A549 (cell line): Measurements from ENCODE around the gene MLLT3. TPM values are rescaled to one million over a fixed set of nuclear protein-coding genes. Genes with fewer than 3 reads are reported as not detected.

Source experiments
- ATAC-seq, 2 experiments: fragments of 200-7000 bp in 1 of 2; fragments of >200 bp in 1 of 2; cut with Nextera tagmentation in 1 of 2; cut with Tn5 transposase in 1 of 2; 3 replicates each; pipeline versions ENCODE4 v1.8.0 to v1.9.1; 2018 to 2020; ENCODE audit warnings: mild to moderate bottlenecking in 1 of 2, moderate library complexity in 1 of 2
- CTCF ChIA-PET: fragments of 300-600 bp; sonication (Branson Sonifier 250); formaldehyde crosslinking; extraction: SDS; loops from one replicate; lab custom pipeline; 2021; ENCODE audit warnings: antibody characterized with exemption, inconsistent platforms; lab: Yijun Ruan, JAX
- POLR2A ChIA-PET: fragments of 350-600 bp; formaldehyde crosslinking; extraction: SDS; loops from one replicate; lab custom pipeline; 2021; ENCODE audit warnings: antibody characterized with exemption, inconsistent platforms; lab: Yijun Ruan, JAX
- DNase-seq, 2 experiments: peaks; one replicate each; pipeline versions ENCODE4 v3.0.0 to v3.0.0-alpha.2; 2011 to 2016; ENCODE audit warnings: low read depth in 1 of 2, low spot score in 1 of 2
- FAIRE-seq: peaks from 2 replicates; lab custom pipeline; 2011; peaks lifted over from hg19 to GRCh38; lab: Jason Lieb, UNC
- H3K27ac ChIP-seq, 2 experiments: fragments of >200 bp; sonication (Bioruptor Twin); formaldehyde crosslinking; 3 replicates each; pipeline ENCODE4 v1.5.1; 2016 to 2017
- H3K4me1 ChIP-seq: fragments of >200 bp; sonication (Bioruptor Twin); formaldehyde crosslinking; 3 replicates; pipeline ENCODE4 v1.6.1; 2016
- H3K4me2 ChIP-seq: fragments of >200 bp; sonication (Bioruptor Twin); formaldehyde crosslinking; 3 replicates; pipeline ENCODE4 v1.6.1; 2016
- H3K4me3 ChIP-seq: fragments of >200 bp; sonication (Bioruptor Twin); formaldehyde crosslinking; 3 replicates; pipeline ENCODE4 v1.5.1; 2016
- H3K9me3 ChIP-seq: fragments of >200 bp; sonication (Bioruptor Twin); formaldehyde crosslinking; 3 replicates; pipeline ENCODE4 v1.6.1; 2016
- BCL3 ChIP-seq: fragments of >200 bp; sonication (Bioruptor Twin); formaldehyde crosslinking; IDR thresholded peaks from 3 replicates; pipeline ENCODE4 v1.6.1; 2016
- CEBPB ChIP-seq, 2 experiments: fragments of >200 bp in 1 of 2; sonication (Bioruptor Twin) in 1 of 2; formaldehyde crosslinking in 1 of 2; IDR thresholded peaks; 2 replicates each; pipeline ENCODE4 v1.6.1; 2012 to 2016
- CHD4 ChIP-seq: fragments of 200-600 bp; sonication (generic); IDR thresholded peaks from 2 replicates; pipeline ENCODE4 v1.6.1; 2016; ENCODE audit warnings: antibody characterized with exemption, mild to moderate bottlenecking, borderline replicate concordance
- CTCF ChIP-seq: fragments of >200 bp; sonication (Bioruptor Twin); formaldehyde crosslinking; IDR thresholded peaks from 3 replicates; pipeline ENCODE4 v1.5.1; 2016
- EHF ChIP-seq: fragments of 250-450 bp; sonication (Bioruptor Pico); IDR thresholded peaks from 2 replicates; pipeline ENCODE4 v1.5.0; 2020; ENCODE audit warnings: mild to moderate bottlenecking
- ELK1 ChIP-seq: fragments of 150-350 bp; IDR thresholded peaks from 2 replicates; pipeline ENCODE4 v1.6.1; 2014; ENCODE audit warnings: low read depth, mild to moderate bottlenecking, low read length
- EP300 ChIP-seq, 2 experiments: fragments of >200 bp; sonication (Bioruptor Twin); formaldehyde crosslinking; IDR thresholded peaks; 2 replicates in 1 of 2; 3 replicates in 1 of 2; pipeline ENCODE4 v1.6.1; 2016 to 2017
- FOSB ChIP-seq: fragments of 250-450 bp; sonication (Bioruptor Pico); IDR thresholded peaks from 2 replicates; pipeline ENCODE4 v1.5.0; 2020; ENCODE audit warnings: mild to moderate bottlenecking, moderate library complexity
- FOSL2 ChIP-seq, 2 experiments: fragments of 450-650 bp in 1 of 2; fragments of >200 bp in 1 of 2; sonication (Bioruptor Twin) in 1 of 2; formaldehyde crosslinking; IDR thresholded peaks; 2 replicates each; pipeline versions ENCODE4 v1.5.0 to v1.6.1; 2016 to 2020; ENCODE audit warnings: mild to moderate bottlenecking in 1 of 2, moderate library complexity in 1 of 2
- FOXS1 ChIP-seq: fragments of 250-450 bp; sonication (Bioruptor Pico); IDR thresholded peaks from 2 replicates; pipeline ENCODE4 v1.5.0; 2020; ENCODE audit warnings: mild to moderate bottlenecking, moderate library complexity
- GATA3 ChIP-seq: IDR thresholded peaks from 2 replicates; pipeline ENCODE4 v1.6.1; 2012; ENCODE audit warnings: borderline replicate concordance
- HOXB13 ChIP-seq: fragments of 250-450 bp; sonication (Bioruptor Pico); IDR thresholded peaks from 2 replicates; pipeline ENCODE4 v1.5.0; 2020; ENCODE audit warnings: low read depth, mild to moderate bottlenecking, moderate library complexity
- HOXB5 ChIP-seq: fragments of 250-450 bp; sonication (Bioruptor Pico); IDR thresholded peaks from 2 replicates; pipeline ENCODE4 v1.5.0; 2020; ENCODE audit warnings: mild to moderate bottlenecking, moderate library complexity
- JUNB ChIP-seq: fragments of >200 bp; sonication (Bioruptor Twin); formaldehyde crosslinking; IDR thresholded peaks from 2 replicates; pipeline ENCODE4 v1.6.1; 2016
- KDM5A ChIP-seq: fragments of 200-600 bp; sonication (generic); IDR thresholded peaks from 2 replicates; pipeline ENCODE4 v1.6.1; 2016; ENCODE audit warnings: antibody characterized with exemption, mild to moderate bottlenecking
- MAFK ChIP-seq: fragments of 450-650 bp; IDR thresholded peaks from 2 replicates; pipeline ENCODE4 v1.6.1; 2014; ENCODE audit not compliant: partially characterized antibody
- MYC ChIP-seq: IDR thresholded peaks from 2 replicates; pipeline ENCODE4 v1.6.1; 2012; ENCODE audit warnings: mild to moderate bottlenecking, inconsistent platforms, low read length, improper control_type of control experiment, borderline replicate concordance
- NR3C1 ChIP-seq: fragments of >200 bp; sonication (Bioruptor Twin); formaldehyde crosslinking; IDR thresholded peaks from 3 replicates; pipeline ENCODE4 v1.6.1; 2017
- POLR2AphosphoS2 ChIP-seq: conservative IDR thresholded peaks from 2 replicates; pipeline ENCODE4 v1.6.1; 2012; ENCODE audit warnings: low read length, improper control_type of control experiment, inconsistent platforms
- RCOR1 ChIP-seq: fragments of 150-350 bp; IDR thresholded peaks from 2 replicates; pipeline ENCODE4 v1.6.1; 2014; ENCODE audit warnings: antibody characterized with exemption, low read length, low read depth
- RNF2 ChIP-seq: fragments of 200-600 bp; sonication (generic); IDR thresholded peaks from 2 replicates; pipeline ENCODE4 v1.6.1; 2016; ENCODE audit warnings: low read depth, mild to moderate bottlenecking, antibody characterized with exemption, moderate library complexity, borderline replicate concordance
- SMC3 ChIP-seq: fragments of >200 bp; sonication (Bioruptor Twin); formaldehyde crosslinking; IDR thresholded peaks from 3 replicates; pipeline ENCODE4 v1.6.1; 2018; ENCODE audit warnings: inconsistent platforms
- SREBF2 ChIP-seq: fragments of 450-650 bp; IDR thresholded peaks from 2 replicates; pipeline ENCODE4 v1.6.1; 2014; ENCODE audit warnings: mild to moderate bottlenecking, moderate library complexity
- USF2 ChIP-seq: fragments of 450-650 bp; IDR thresholded peaks from 2 replicates; pipeline ENCODE4 v1.6.1; 2014; ENCODE audit warnings: antibody characterized with exemption
- ZFP36 ChIP-seq: fragments of 450-650 bp; IDR thresholded peaks from 2 replicates; pipeline ENCODE4 v1.6.1; 2014; ENCODE audit warnings: borderline replicate concordance; ENCODE audit not compliant: partially characterized antibody
- WGBS: methylation state at CpG from one replicate; pipeline ENCODE4 v1.1.6; 2017; ENCODE audit errors: missing lambda C conversion rate; 5-methylcytosine and 5-hydroxymethylcytosine counted together
- polyA plus RNA-seq, 4 experiments: library from polyadenylated mRNA; depleted of rRNA in 3 of 4; stranded (reverse); fragments of >200 nt; fragmentation: RNase III in 1 of 4; extraction: RNeasy Plus Mini Kit Qiagen cat#74134 plus additional on column Dnase treatment in 1 of 4; gene quantifications; 2 replicates in 3 of 4; 3 replicates in 1 of 4; pipeline ENCODE4 v1.2.3, GENCODE V29; 2011 to 2017

The MLLT3 gene
- polyA plus RNA-seq, 2 of the 4 experiments (the other 2 are of a cell fraction): 14.3 to 47.6 TPM

- CTCF ChIA-PET: interaction anchor here (0.5 kb wide), 1 partner anchor 125 kb away, joined by 5 read pairs; no protein-coding TSS in a partner anchor
- Histone ChIP-seq H3K9me3 (no peaks in the 10 kb centered on the region), H3K4me1 (no peaks in the 10 kb centered on the region), H3K27ac (no peak overlapping the region), H3K4me3 (no peak overlapping the region), H3K4me2 (no peak overlapping the region)
- no peak for TF ChIP-seq EP300 (IDR thresholded peaks at IDR 0.05)
- no peak for TF ChIP-seq MAFK
- no peak for TF ChIP-seq GATA3
- no peak for TF ChIP-seq RNF2
- no peak for TF ChIP-seq JUNB
- no peak for TF ChIP-seq RCOR1
- TF ChIP-seq SMC3: no peak
- no peak for TF ChIP-seq POLR2AphosphoS2
- TF ChIP-seq ZFP36: no peak
- TF ChIP-seq SREBF2: no peak
- no peak for TF ChIP-seq BCL3
- no peak for TF ChIP-seq EHF (CRISPR knock-in tag)
- DNase-seq (no peak), ATAC-seq (no peak), FAIRE-seq (no peak)
- POLR2A ChIA-PET: no interaction called here
- WGBS: 88% methylated on average over 2 of the region's 2 CpGs
Measured at GRCh38 chr9:20426019-20426418, 196.3 kb downstream of the MLLT3 start.

- ATAC-seq (no peak), DNase-seq (no peak), FAIRE-seq (no peak)
- Histone ChIP-seq H3K4me3 (no peak overlapping the region), H3K4me2 (no peak overlapping the region), H3K27ac (no peak overlapping the region), H3K9me3 (no peaks in the 10 kb centered on the region), H3K4me1 (peaks cover 5% of the 10 kb centered on the region; the same call in 1 of the 3 replicates)
- no peak for TF ChIP-seq USF2
- TF ChIP-seq CEBPB (IDR thresholded peaks at IDR 0.05): peak; percentile 30 to 43; a peak in 2 of 4 replicates
- ChIA-PET CTCF (no interaction called here), POLR2A (no interaction called here)
- WGBS: 53% methylated on average over 3 of the region's 3 CpGs
Measured at GRCh38 chr9:20419533-20419932, 202.8 kb downstream of the MLLT3 start.

GRCh38 chr9:20418485-20418884, 203.8 kb downstream of the MLLT3 start:
- no peak for DNase-seq
- 97% methylated on average over 7 of the region's 7 CpGs for WGBS
- H3K4me2 ChIP-seq: no peak overlapping the region
- peaks cover 5% of the 10 kb centered on the region; the same call in 1 of the 3 replicates for H3K4me1 ChIP-seq
- no peak for ATAC-seq
- CTCF ChIA-PET: no interaction called here
- no peaks in the 10 kb centered on the region for H3K9me3 ChIP-seq
- H3K27ac ChIP-seq: no peak overlapping the region
- POLR2A ChIA-PET: no interaction called here
- TF ChIP-seq CHD4: no peak
- no peak overlapping the region for H3K4me3 ChIP-seq
- FAIRE-seq: no peak

GRCh38 chr9:20417373-20418080, 204.8 kb downstream of the MLLT3 start:
- DNase-seq (no peak), FAIRE-seq (no peak), ATAC-seq (no peak)
- Histone ChIP-seq H3K9me3 (no peaks in the 10 kb centered on the region), H3K4me2 (no peak overlapping the region), H3K4me1 (peaks cover 5% of the 10 kb centered on the region; the same call in 1 of the 3 replicates), H3K4me3 (no peak overlapping the region), H3K27ac (no peak overlapping the region)
- CTCF ChIA-PET: interaction anchor here (1.2 kb wide), 1 partner anchor 14 kb away, joined by 3 read pairs; no protein-coding TSS in a partner anchor
- POLR2A ChIA-PET: no interaction called here
- WGBS: 83% methylated on average over 5 of the region's 5 CpGs
- TF ChIP-seq KDM5A (no peak), HOXB13 (no peak), CTCF (no peak), FOXS1 (CRISPR knock-in tag) (no peak), MYC (no peak), SMC3 (no peak), NR3C1 (no peak), JUNB (no peak), FOSL2 (IDR thresholded peaks at IDR 0.05) (no peak), FOSL2 (CRISPR knock-in tag; IDR thresholded peaks at IDR 0.05) (no peak), CEBPB (IDR thresholded peaks at IDR 0.05) (no peak), HOXB5 (CRISPR knock-in tag) (no peak), ELK1 (no peak), FOSB (CRISPR knock-in tag) (no peak)
